Esophagus muscularis mucosa (tissue), 3 donors: ENCODE results near the gene GRM5.
"Not testable (repeated sequence)": the region's sequence is repeated elsewhere in the genome, so short reads cannot be mapped to it uniquely, and the experiment has no call there.

Experiments
- CTCF ChIP-seq, 3 experiments: fragments of 200-600 bp in 2 of 3; fragments of 450-650 bp in 1 of 3; sonication (generic) in 2 of 3; IDR thresholded peaks; one replicate each; pipeline ENCODE4 v1.5.1; 2017 to 2019; ENCODE audit warnings: antibody characterized with exemption in 3 of 3, mild to moderate bottlenecking in 2 of 3, moderate library complexity in 1 of 3
- EP300 ChIP-seq: sonication (generic); formaldehyde crosslinking; IDR thresholded peaks from one replicate; pipeline ENCODE4 v1.6.1; 2017; ENCODE audit warnings: antibody characterized with exemption

GRCh38 chr11:89029671-89030070 is 36.1 kb downstream of the GRM5 start:
- not testable (repeated sequence) for TF ChIP-seq EP300; CTCF (IDR thresholded peaks at IDR 0.05)
